ENCODE measurements around the gene DIAPH3.

DNA sequence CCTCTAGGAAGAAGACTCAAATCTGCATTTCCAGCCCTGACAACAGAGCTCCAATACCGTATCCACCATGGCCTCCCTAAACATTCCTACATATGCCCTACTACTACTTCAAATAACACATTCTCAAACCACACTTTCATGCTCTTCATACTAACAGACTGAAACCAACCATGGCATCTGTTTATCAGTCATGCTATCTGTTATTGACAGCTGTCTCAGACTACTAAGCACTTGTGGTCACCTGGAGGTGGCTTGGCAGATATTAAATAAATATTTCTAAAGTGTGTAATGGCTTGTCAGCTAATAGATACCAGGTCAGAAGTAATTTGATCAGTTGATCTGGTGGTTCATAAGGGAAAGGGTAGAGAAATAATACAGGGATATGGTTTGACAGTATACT lies 489.1 kb downstream of the DIAPH3 start:
- TF ChIP-seq, protein P1, sequence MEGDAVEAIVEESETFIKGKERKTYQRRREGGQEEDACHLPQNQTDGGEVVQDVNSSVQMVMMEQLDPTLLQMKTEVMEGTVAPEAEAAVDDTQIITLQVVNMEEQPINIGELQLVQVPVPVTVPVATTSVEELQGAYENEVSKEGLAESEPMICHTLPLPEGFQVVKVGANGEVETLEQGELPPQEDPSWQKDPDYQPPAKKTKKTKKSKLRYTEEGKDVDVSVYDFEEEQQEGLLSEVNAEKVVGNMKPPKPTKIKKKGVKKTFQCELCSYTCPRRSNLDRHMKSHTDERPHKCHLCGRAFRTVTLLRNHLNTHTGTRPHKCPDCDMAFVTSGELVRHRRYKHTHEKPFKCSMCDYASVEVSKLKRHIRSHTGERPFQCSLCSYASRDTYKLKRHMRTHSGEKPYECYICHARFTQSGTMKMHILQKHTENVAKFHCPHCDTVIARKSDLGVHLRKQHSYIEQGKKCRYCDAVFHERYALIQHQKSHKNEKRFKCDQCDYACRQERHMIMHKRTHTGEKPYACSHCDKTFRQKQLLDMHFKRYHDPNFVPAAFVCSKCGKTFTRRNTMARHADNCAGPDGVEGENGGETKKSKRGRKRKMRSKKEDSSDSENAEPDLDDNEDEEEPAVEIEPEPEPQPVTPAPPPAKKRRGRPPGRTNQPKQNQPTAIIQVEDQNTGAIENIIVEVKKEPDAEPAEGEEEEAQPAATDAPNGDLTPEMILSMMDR (IDR thresholded peaks at IDR 0.05) = no peak
- no peak for TF ChIP-seq ZFX (IDR thresholded peaks at IDR 0.05; ENCODE audit: borderline replicate concordance)

Data from 22Rv1 (cell line).